ENCODE results near the gene TRIM7.

- TF ChIP-seq ZNF274 (IDR thresholded peaks at IDR 0.05; ENCODE audit: low read depth, low read length), result no peak
- TF ChIP-seq SUZ12 (IDR thresholded peaks at IDR 0.05; ENCODE audit: extremely low read depth, insufficient read depth, insufficient read length), result no peak
Measured at GRCh38 chr5:181232593-181232992, 27.6 kb upstream of the TRIM7 start.
